Measurements from ENCODE around the gene CAP1.

DNA sequence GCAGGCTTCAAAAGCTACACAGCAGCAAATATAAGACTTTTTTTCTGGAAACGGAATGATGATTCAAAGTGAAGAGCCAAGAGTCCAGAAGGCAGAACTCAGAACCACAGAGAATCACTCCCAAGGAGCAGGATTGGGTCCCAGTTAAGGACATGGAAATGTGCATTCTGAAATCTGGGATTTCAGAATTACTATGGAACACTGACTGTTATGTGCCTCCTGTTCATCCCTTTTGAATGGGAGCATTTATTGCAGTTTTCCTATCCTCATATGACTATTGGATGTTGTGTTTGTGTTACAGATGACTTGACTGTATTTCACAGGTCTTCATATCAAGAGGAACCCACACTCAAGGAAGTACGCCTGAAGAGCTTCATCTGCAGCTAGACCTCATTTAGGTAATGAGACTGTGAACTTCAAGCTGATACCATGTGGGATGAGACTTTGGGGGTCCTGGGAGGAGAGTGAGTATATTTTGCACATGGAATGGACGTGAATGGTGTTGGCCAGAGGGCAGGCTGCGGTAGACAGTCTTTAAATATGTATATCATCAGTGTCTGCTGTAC lies 17.1 kb upstream of the CAP1 start:
- TF ChIP-seq MXI1 (IDR thresholded peaks at IDR 0.05; ENCODE audit: low read depth, low read length) (no peak), POLR2AphosphoS5 (IDR thresholded peaks at IDR 0.05; ENCODE audit: low read length) (no peak), ZNF384 (IDR thresholded peaks at IDR 0.05; ENCODE audit: borderline replicate concordance, low read depth, low read length) (no peak), NRF1 (conservative IDR thresholded peaks at IDR 0.05; ENCODE audit: low read depth, low read length) (no peak), TCF12 (IDR thresholded peaks at IDR 0.05; ENCODE audit: low read depth, low read length) (no peak), CBFB (IDR thresholded peaks at IDR 0.05; ENCODE audit: low read depth) (no peak), SIN3A (IDR thresholded peaks at IDR 0.05; ENCODE audit: low read depth, low read length) (no peak), YBX1 (IDR thresholded peaks at IDR 0.05) (no peak)
- TF ChIP-seq, protein P1, sequence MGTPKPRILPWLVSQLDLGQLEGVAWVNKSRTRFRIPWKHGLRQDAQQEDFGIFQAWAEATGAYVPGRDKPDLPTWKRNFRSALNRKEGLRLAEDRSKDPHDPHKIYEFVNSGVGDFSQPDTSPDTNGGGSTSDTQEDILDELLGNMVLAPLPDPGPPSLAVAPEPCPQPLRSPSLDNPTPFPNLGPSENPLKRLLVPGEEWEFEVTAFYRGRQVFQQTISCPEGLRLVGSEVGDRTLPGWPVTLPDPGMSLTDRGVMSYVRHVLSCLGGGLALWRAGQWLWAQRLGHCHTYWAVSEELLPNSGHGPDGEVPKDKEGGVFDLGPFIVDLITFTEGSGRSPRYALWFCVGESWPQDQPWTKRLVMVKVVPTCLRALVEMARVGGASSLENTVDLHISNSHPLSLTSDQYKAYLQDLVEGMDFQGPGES (IDR thresholded peaks at IDR 0.05) = no peak
- TF ChIP-seq, protein P2, sequence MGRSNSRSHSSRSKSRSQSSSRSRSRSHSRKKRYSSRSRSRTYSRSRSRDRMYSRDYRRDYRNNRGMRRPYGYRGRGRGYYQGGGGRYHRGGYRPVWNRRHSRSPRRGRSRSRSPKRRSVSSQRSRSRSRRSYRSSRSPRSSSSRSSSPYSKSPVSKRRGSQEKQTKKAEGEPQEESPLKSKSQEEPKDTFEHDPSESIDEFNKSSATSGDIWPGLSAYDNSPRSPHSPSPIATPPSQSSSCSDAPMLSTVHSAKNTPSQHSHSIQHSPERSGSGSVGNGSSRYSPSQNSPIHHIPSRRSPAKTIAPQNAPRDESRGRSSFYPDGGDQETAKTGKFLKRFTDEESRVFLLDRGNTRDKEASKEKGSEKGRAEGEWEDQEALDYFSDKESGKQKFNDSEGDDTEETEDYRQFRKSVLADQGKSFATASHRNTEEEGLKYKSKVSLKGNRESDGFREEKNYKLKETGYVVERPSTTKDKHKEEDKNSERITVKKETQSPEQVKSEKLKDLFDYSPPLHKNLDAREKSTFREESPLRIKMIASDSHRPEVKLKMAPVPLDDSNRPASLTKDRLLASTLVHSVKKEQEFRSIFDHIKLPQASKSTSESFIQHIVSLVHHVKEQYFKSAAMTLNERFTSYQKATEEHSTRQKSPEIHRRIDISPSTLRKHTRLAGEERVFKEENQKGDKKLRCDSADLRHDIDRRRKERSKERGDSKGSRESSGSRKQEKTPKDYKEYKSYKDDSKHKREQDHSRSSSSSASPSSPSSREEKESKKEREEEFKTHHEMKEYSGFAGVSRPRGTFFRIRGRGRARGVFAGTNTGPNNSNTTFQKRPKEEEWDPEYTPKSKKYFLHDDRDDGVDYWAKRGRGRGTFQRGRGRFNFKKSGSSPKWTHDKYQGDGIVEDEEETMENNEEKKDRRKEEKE (IDR thresholded peaks at IDR 0.05) = no peak
- TF ChIP-seq, protein P3, sequence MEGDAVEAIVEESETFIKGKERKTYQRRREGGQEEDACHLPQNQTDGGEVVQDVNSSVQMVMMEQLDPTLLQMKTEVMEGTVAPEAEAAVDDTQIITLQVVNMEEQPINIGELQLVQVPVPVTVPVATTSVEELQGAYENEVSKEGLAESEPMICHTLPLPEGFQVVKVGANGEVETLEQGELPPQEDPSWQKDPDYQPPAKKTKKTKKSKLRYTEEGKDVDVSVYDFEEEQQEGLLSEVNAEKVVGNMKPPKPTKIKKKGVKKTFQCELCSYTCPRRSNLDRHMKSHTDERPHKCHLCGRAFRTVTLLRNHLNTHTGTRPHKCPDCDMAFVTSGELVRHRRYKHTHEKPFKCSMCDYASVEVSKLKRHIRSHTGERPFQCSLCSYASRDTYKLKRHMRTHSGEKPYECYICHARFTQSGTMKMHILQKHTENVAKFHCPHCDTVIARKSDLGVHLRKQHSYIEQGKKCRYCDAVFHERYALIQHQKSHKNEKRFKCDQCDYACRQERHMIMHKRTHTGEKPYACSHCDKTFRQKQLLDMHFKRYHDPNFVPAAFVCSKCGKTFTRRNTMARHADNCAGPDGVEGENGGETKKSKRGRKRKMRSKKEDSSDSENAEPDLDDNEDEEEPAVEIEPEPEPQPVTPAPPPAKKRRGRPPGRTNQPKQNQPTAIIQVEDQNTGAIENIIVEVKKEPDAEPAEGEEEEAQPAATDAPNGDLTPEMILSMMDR (IDR thresholded peaks at IDR 0.05 in 2 of 3, conservative IDR thresholded peaks at IDR 0.05 in 1 of 3; ENCODE audit: control insufficient read depth in 2 of 3, extremely low read depth in 1 of 3, insufficient read depth in 1 of 3, low read depth in 3 of 3, low read length in 3 of 3) = no peak
- TF ChIP-seq, protein P4, sequence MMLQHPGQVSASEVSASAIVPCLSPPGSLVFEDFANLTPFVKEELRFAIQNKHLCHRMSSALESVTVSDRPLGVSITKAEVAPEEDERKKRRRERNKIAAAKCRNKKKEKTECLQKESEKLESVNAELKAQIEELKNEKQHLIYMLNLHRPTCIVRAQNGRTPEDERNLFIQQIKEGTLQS (IDR thresholded peaks at IDR 0.05; ENCODE audit: borderline replicate concordance, extremely low read depth, low read depth, low read length) = no peak
- TF ChIP-seq, protein P5, sequence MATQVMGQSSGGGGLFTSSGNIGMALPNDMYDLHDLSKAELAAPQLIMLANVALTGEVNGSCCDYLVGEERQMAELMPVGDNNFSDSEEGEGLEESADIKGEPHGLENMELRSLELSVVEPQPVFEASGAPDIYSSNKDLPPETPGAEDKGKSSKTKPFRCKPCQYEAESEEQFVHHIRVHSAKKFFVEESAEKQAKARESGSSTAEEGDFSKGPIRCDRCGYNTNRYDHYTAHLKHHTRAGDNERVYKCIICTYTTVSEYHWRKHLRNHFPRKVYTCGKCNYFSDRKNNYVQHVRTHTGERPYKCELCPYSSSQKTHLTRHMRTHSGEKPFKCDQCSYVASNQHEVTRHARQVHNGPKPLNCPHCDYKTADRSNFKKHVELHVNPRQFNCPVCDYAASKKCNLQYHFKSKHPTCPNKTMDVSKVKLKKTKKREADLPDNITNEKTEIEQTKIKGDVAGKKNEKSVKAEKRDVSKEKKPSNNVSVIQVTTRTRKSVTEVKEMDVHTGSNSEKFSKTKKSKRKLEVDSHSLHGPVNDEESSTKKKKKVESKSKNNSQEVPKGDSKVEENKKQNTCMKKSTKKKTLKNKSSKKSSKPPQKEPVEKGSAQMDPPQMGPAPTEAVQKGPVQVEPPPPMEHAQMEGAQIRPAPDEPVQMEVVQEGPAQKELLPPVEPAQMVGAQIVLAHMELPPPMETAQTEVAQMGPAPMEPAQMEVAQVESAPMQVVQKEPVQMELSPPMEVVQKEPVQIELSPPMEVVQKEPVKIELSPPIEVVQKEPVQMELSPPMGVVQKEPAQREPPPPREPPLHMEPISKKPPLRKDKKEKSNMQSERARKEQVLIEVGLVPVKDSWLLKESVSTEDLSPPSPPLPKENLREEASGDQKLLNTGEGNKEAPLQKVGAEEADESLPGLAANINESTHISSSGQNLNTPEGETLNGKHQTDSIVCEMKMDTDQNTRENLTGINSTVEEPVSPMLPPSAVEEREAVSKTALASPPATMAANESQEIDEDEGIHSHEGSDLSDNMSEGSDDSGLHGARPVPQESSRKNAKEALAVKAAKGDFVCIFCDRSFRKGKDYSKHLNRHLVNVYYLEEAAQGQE (IDR thresholded peaks at IDR 0.05; ENCODE audit: low read depth, low read length) = no peak
